ENCODE results near the gene P4HA2. TPM values are rescaled to one million over a fixed set of nuclear protein-coding genes. Genes with fewer than 3 reads are reported as not detected.

The P4HA2 gene
- total and polyA plus RNA-seq, 7 donors = 4.2 to 35.2 (median 24.8) TPM

GRCh38 chr5:132270706-132271105 is 43.1 kb upstream of the P4HA2 start:
- WGBS, 2 donors = 88 to 92% methylated on average over 6 of the region's 6 CpGs
- DNase-seq = no peak
- peaks cover 19 to 74% (median 26%) of the 10 kb centered on the region in 4 donors for H3K36me3 ChIP-seq
- TF ChIP-seq CTCF (IDR thresholded peaks at IDR 0.05) = no peak
- TF ChIP-seq POLR2AphosphoS5 (IDR thresholded peaks at IDR 0.05) = no peak
- TF ChIP-seq EP300 (IDR thresholded peaks at IDR 0.05) = no peak
- TF ChIP-seq POLR2A (IDR thresholded peaks at IDR 0.05) = no peak
- intact Hi-C loops (cut with DNase I) = loop anchor here (5.0 kb wide), 1 partner anchor 92 kb away; no protein-coding TSS in a partner anchor
- H3K4me3 ChIP-seq = no peak overlapping the region
- H3K4me1 ChIP-seq = peaks cover 0 to 67% (median 62%) of the 10 kb centered on the region in 4 donors
- peak overlapping the region; percentile 29 to 99 (median 68) for H3K27ac ChIP-seq
- H3K9me3 ChIP-seq = no peaks in the 10 kb centered on the region
- no peaks in the 10 kb centered on the region for H3K27me3 ChIP-seq

GRCh38 chr5:132270335-132270665 is 42.6 kb upstream of the P4HA2 start:
- peaks cover 0 to 71% (median 66%) of the 10 kb centered on the region in 4 donors for H3K4me1 ChIP-seq
- TF ChIP-seq CTCF (IDR thresholded peaks at IDR 0.05) = no peak
- TF ChIP-seq POLR2A (IDR thresholded peaks at IDR 0.05) = no peak
- TF ChIP-seq EP300 (IDR thresholded peaks at IDR 0.05) = no peak
- TF ChIP-seq POLR2AphosphoS5 (IDR thresholded peaks at IDR 0.05) = no peak
- H3K27me3 ChIP-seq = no peaks in the 10 kb centered on the region
- intact Hi-C loops (cut with DNase I) = loop anchor here (5.0 kb wide), 1 partner anchor 92 kb away; no protein-coding TSS in a partner anchor
- peak overlapping the region; percentile 37 to 99 (median 98) for H3K27ac ChIP-seq
- no peak for DNase-seq
- no peak overlapping the region for H3K4me3 ChIP-seq
- H3K9me3 ChIP-seq = no peaks in the 10 kb centered on the region
- WGBS, 2 donors = 87 to 93% methylated on average over 1 of the region's 1 CpG
- peaks cover 19 to 74% (median 26%) of the 10 kb centered on the region in 4 donors for H3K36me3 ChIP-seq

GRCh38 chr5:132269635-132270334 is 42.1 kb upstream of the P4HA2 start:
- Histone ChIP-seq H3K27ac (peak overlapping the region; percentile 97 to 99 (median 98)), H3K36me3 (peaks cover 19 to 74% (median 26%) of the 10 kb centered on the region in 4 donors), H3K4me1 (peaks cover 0 to 76% (median 71%) of the 10 kb centered on the region in 4 donors), H3K4me3 (no peak overlapping the region), H3K27me3 (no peaks in the 10 kb centered on the region), H3K9me3 (no peaks in the 10 kb centered on the region)
- TF ChIP-seq POLR2AphosphoS5 (IDR thresholded peaks at IDR 0.05) = peak in 1 of 4 donors; percentile 5
- no peak for TF ChIP-seq CTCF (IDR thresholded peaks at IDR 0.05)
- DNase-seq = no peak
- WGBS, 2 donors = 90 to 91% methylated on average over 3 of the region's 3 CpGs
- intact Hi-C loops (cut with DNase I) = loop anchor here (5.0 to 10.0 kb wide), 2 partner anchors 93 to 225 kb away; partner anchors contain the start of gene IRF1

GRCh38 chr5:132268769-132269551 is 41.3 kb upstream of the P4HA2 start:
- Histone ChIP-seq H3K4me3 (no peak overlapping the region), H3K4me1 (peaks cover 0 to 84% (median 79%) of the 10 kb centered on the region in 4 donors), H3K27ac (peak overlapping the region; percentile 97 to 99 (median 98)), H3K36me3 (peaks cover 19 to 71% (median 26%) of the 10 kb centered on the region in 4 donors), H3K27me3 (no peaks in the 10 kb centered on the region), H3K9me3 (no peaks in the 10 kb centered on the region)
- no peak for DNase-seq
- no peak for TF ChIP-seq POLR2A (IDR thresholded peaks at IDR 0.05)
- TF ChIP-seq POLR2AphosphoS5 (IDR thresholded peaks at IDR 0.05) = no peak
- no peak for TF ChIP-seq EP300 (IDR thresholded peaks at IDR 0.05)
- TF ChIP-seq CTCF (IDR thresholded peaks at IDR 0.05) = no peak
- intact Hi-C loops (cut with DNase I) = loop anchor here (10.0 kb wide), 1 partner anchor 226 kb away; the partner anchor contains the start of gene IRF1
- WGBS, 2 donors = 73 to 83% methylated on average over 8 of the region's 8 CpGs
